ENCODE results near the gene RAD51C.
A peak's percentile ranks its signal among the peaks of the same experiment; 100 is the strongest.

Gene RAD51C

DNA sequence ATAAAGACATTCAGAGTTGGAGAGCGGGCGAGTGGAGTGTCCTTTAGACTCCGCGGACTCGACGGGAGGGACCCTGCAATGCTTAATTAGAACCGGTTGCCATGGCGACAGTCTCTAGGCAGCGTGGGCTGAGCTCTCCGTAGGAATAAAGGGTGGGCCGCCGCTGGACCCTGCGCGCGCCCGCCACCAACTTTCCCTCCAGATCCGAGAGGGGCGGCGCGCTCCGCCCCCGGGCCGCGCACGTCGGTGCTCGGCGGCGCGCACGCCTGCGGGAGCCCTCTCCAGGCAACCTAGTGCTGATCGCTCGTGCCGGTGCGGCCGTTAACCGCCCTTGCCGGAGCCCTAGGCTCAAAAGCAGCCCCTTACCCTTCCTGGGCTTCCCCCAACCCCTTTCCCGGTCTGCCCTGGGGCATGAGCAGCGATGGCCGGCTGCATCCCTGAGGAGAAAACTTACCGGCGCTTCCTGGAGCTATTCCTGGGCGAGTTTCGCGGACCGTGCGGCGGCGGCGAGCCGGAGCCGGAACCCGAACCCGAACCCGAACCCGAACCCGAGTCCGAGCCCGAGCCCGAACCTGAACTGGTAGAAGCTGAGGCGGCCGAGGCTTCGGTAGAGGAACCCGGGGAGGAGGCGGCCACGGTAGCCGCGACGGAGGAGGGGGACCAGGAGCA, 63.3 kb downstream of the RAD51C start, which contains the start of gene PPM1E:
PPM1E (plus strand) TSS at position 278 of the 669 bp plus-strand sequence.
- peak; percentile 86 for DNase-seq (ENCODE audit: low spot score)
- TF ChIP-seq, protein P1, sequence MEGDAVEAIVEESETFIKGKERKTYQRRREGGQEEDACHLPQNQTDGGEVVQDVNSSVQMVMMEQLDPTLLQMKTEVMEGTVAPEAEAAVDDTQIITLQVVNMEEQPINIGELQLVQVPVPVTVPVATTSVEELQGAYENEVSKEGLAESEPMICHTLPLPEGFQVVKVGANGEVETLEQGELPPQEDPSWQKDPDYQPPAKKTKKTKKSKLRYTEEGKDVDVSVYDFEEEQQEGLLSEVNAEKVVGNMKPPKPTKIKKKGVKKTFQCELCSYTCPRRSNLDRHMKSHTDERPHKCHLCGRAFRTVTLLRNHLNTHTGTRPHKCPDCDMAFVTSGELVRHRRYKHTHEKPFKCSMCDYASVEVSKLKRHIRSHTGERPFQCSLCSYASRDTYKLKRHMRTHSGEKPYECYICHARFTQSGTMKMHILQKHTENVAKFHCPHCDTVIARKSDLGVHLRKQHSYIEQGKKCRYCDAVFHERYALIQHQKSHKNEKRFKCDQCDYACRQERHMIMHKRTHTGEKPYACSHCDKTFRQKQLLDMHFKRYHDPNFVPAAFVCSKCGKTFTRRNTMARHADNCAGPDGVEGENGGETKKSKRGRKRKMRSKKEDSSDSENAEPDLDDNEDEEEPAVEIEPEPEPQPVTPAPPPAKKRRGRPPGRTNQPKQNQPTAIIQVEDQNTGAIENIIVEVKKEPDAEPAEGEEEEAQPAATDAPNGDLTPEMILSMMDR (IDR thresholded peaks at IDR 0.05; ENCODE audit: extremely low read depth, insufficient read depth, missing control alignments): no peak
- in situ Hi-C loops (cut with MboI; ENCODE audit: low pct_unique_long_range_greater_than_20kb, low sequenced_read_pairs, unreplicated experiment): no loop called here

DNA sequence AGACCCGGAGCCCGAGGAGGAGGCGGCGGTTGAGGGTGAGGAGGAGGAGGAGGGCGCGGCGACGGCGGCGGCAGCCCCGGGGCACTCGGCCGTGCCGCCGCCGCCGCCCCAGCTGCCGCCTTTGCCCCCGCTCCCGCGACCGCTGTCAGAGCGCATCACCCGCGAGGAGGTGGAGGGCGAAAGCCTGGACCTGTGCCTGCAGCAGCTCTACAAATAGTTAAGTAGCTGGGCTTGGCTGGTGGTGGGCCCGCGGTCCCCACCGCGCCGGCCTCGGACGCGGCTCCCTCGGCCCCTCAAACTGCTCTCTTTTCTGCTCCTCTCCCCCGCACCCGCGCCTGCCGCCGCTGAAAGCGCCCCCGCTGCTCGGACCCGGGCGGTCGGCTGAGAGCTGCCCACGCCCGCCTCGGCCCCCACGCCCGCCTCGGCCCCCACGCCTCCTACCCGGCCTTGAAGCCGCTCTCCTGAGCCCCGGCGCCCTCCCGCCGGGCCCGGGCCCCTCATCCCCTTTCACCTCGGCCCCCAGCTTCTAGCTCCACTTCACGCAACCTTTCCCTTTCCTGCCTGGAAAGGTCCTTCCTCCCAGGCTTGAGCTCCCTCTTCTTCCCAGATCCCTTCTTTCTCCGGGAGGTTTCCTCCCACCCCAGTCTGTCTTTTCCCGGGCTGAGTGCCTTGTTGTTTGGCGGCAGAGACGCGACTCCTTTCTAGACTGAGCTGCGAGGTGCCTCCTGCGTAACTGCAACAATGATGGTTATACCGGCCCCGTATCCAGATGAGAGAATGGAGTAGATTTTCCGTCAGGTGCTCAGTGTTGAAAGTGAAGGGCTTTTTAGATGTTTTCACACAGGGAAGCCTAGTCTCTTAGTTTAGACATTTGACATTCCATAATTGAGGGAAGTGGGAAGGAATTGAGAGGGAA, 64.1 kb downstream of the RAD51C start:
- in situ Hi-C loops (cut with MboI; ENCODE audit: low pct_unique_long_range_greater_than_20kb, low sequenced_read_pairs, unreplicated experiment): no loop called here
- peak; percentile 57 for DNase-seq (ENCODE audit: low spot score)
- TF ChIP-seq, protein P1 (IDR thresholded peaks at IDR 0.05; ENCODE audit: extremely low read depth, insufficient read depth, missing control alignments): no peak

DNA sequence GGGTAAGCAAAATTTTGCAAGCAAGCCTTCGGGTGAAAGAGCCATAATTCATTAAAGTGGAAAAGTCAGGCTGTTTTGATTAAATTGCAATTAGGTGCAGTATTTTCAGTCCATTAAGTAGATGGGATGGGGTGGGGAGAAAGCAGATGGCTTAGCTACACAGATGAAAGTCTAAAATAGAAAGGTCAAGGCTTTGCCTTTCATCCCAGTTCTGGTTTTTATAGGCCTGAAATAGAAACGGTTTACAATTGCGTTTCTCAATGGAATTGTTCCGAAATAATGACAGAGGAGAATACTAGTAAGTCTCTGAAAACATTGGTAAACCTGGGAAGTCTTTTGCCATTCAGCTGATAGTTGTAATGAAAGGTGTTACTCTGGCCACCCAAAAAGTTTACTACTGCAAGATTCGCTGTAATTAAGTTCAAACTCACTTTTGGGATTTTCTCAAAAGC, 64.8 kb downstream of the RAD51C start:
- in situ Hi-C loops (cut with MboI; ENCODE audit: low pct_unique_long_range_greater_than_20kb, low sequenced_read_pairs, unreplicated experiment): no loop called here
- TF ChIP-seq, protein P1 (IDR thresholded peaks at IDR 0.05; ENCODE audit: extremely low read depth, insufficient read depth, missing control alignments): no peak
- DNase-seq (ENCODE audit: low spot score): no peak

DNA sequence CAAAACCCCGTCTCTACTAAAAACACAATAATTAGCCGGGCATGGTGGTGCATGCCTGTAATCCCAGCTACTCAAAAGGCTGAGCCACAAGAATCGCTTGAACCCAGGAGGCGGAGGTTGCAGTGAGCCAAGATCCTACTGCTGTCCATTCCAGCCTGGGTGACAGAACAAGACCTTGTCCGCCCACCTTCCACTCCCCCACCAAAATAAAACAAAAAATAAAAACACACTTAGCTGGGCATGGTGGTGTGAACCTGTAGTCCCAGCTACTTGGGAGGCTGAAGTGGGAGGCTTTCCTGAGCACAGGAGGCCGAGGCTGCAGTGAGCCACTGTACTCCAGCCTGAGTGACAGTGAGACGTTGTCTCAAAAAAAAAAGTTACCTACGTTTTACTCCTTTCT, 66.5 kb downstream of the RAD51C start:
- in situ Hi-C loops (cut with MboI; ENCODE audit: low pct_unique_long_range_greater_than_20kb, low sequenced_read_pairs, unreplicated experiment): no loop called here
- no peak for DNase-seq (ENCODE audit: low spot score)
- TF ChIP-seq, protein P1 (IDR thresholded peaks at IDR 0.05; ENCODE audit: extremely low read depth, insufficient read depth, missing control alignments): no peak

DNA sequence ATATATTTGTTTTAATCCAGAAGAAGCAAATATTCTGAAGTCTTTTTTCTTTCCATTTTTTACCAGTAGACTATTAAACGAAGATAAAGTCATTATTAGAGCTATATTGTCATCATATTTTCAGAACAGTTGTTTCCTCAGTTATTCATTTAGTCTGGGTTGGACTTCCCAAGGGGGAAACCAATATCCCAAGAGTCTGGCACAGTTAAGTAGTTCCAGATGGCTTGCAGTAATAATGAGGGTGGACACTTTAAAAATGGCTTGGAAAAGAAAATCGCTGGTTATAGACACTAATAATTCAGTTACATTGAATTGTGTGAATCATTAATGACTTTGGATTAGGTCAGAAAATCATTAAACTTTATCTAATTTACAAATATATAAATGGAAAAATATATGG, 67.1 kb downstream of the RAD51C start:
- DNase-seq (ENCODE audit: low spot score): no peak
- in situ Hi-C loops (cut with MboI; ENCODE audit: low pct_unique_long_range_greater_than_20kb, low sequenced_read_pairs, unreplicated experiment): no loop called here
- TF ChIP-seq, protein P1 (IDR thresholded peaks at IDR 0.05; ENCODE audit: extremely low read depth, insufficient read depth, missing control alignments): no peak

DNA sequence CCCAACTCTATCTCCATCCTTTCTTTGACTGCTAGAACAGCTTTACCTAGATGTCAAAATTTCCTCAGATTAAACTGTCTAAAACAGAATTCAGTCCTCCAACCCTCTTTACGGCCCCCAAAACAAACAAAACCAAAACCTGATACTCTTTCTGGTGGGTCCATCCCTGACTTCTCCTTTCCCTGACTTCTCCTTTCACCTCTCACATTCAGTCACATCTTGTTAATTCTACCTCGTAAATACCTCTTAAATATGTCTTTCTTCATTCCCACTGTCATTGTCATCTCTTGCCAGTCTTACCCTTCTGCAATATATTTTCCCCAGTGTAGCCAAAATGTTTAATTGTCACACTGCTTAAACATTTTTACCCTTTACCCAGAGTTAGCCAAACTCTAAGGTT, 67.8 kb downstream of the RAD51C start:
- DNase-seq (ENCODE audit: low spot score): no peak
- in situ Hi-C loops (cut with MboI; ENCODE audit: low pct_unique_long_range_greater_than_20kb, low sequenced_read_pairs, unreplicated experiment): no loop called here
- TF ChIP-seq, protein P1 (IDR thresholded peaks at IDR 0.05; ENCODE audit: extremely low read depth, insufficient read depth, missing control alignments): no peak

Measured in GM13977 (cell line).